Measurements from ENCODE around the gene TIMP4.
A peak's percentile ranks its signal among the peaks of the same experiment; 100 is the strongest.

The TIMP4 gene

GRCh38 chr3:12184541-12184940 lies 25.8 kb upstream of the TIMP4 start:
- no peak for DNase-seq

GRCh38 chr3:12182687-12183441 lies 24.2 kb upstream of the TIMP4 start:
- DNase-seq = no peak

- no peak for DNase-seq
Measured at GRCh38 chr3:12181806-12182205, 23.1 kb upstream of the TIMP4 start.

- DNase-seq = no peak
Measured at GRCh38 chr3:12181301-12181700, 22.6 kb upstream of the TIMP4 start.

GRCh38 chr3:12180631-12181030 lies 21.9 kb upstream of the TIMP4 start:
- no peak for DNase-seq

GRCh38 chr3:12180218-12180617 lies 21.5 kb upstream of the TIMP4 start:
- no peak for DNase-seq

- DNase-seq = no peak
Measured at GRCh38 chr3:12179441-12179840, 20.7 kb upstream of the TIMP4 start.

- DNase-seq = no peak
Measured at GRCh38 chr3:12178091-12178820, 19.5 kb upstream of the TIMP4 start.

GRCh38 chr3:12177126-12177525 lies 18.4 kb upstream of the TIMP4 start:
- no peak for DNase-seq

- DNase-seq = peak; percentile 22
Measured at GRCh38 chr3:12175844-12176453, 17.2 kb upstream of the TIMP4 start.

- no peak for DNase-seq
Measured at GRCh38 chr3:12175137-12175593, 16.5 kb upstream of the TIMP4 start.

GRCh38 chr3:12170207-12170606 lies 11.5 kb upstream of the TIMP4 start:
- DNase-seq = no peak

- no peak for DNase-seq
Measured at GRCh38 chr3:12165909-12166308, 7.2 kb upstream of the TIMP4 start.

- DNase-seq = peak; percentile 68
Measured at GRCh38 chr3:12159227-12159601, 502 bp upstream of the TIMP4 start.

- DNase-seq = no peak
Measured at GRCh38 chr3:12157026-12157425, 1.7 kb downstream of the TIMP4 start.

- no peak for DNase-seq
Measured at GRCh38 chr3:12155828-12156227, 2.9 kb downstream of the TIMP4 start.

- DNase-seq = no peak
Measured at GRCh38 chr3:12155264-12155663, 3.4 kb downstream of the TIMP4 start.

GRCh38 chr3:12154151-12154550 lies 4.6 kb downstream of the TIMP4 start:
- DNase-seq = no peak

GRCh38 chr3:12150112-12150511 lies 8.6 kb downstream of the TIMP4 start:
- DNase-seq = no peak

- no peak for DNase-seq
Measured at GRCh38 chr3:12149029-12149428, 9.7 kb downstream of the TIMP4 start.

- DNase-seq = no peak
Measured at GRCh38 chr3:12148183-12148940, 10.3 kb downstream of the TIMP4 start.

GRCh38 chr3:12147049-12147780 lies 11.5 kb downstream of the TIMP4 start:
- no peak for DNase-seq
